Measurements from ENCODE around the gene PDZD2.

DNA sequence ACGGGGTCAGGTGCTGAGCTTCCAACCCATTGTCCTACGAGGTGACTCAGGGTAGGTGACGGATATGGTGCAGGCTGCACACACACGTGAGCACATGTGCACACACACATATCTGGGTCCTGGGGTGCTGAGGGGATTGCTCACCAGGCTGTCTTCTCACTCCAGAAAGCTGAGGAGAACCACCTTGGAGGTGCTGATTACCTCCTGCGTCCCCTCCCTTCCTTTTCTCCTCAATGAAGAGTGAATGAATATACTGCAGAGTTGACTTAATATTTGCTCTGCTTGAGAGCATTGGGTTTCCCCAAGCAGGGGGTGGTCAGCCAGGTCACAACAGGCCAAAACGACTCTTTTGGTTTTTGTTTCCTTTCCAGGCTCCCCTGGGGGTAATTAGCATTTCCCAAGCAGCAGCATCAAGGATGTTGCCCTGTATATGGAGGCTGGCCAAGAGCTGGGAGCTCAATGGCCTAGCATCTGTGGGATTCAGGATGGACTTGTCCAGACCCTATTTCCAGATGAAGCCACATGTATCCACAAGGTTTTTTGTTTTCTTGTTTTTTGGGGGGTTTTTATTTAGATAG is 49.7 kb downstream of the PDZD2 start:
- TF ChIP-seq, protein P1, sequence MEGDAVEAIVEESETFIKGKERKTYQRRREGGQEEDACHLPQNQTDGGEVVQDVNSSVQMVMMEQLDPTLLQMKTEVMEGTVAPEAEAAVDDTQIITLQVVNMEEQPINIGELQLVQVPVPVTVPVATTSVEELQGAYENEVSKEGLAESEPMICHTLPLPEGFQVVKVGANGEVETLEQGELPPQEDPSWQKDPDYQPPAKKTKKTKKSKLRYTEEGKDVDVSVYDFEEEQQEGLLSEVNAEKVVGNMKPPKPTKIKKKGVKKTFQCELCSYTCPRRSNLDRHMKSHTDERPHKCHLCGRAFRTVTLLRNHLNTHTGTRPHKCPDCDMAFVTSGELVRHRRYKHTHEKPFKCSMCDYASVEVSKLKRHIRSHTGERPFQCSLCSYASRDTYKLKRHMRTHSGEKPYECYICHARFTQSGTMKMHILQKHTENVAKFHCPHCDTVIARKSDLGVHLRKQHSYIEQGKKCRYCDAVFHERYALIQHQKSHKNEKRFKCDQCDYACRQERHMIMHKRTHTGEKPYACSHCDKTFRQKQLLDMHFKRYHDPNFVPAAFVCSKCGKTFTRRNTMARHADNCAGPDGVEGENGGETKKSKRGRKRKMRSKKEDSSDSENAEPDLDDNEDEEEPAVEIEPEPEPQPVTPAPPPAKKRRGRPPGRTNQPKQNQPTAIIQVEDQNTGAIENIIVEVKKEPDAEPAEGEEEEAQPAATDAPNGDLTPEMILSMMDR (IDR thresholded peaks at IDR 0.05; ENCODE audit: poor library complexity, severe bottlenecking): no peak
- TF ChIP-seq EZH2 (IDR thresholded peaks at IDR 0.05; ENCODE audit: borderline replicate concordance, insufficient read depth, low read length, poor library complexity, severe bottlenecking) (no peak), TAF1 (IDR thresholded peaks at IDR 0.05; ENCODE audit: low read depth) (no peak), MXI1 (conservative IDR thresholded peaks at IDR 0.05; ENCODE audit: poor library complexity, severe bottlenecking) (no peak), POLR2AphosphoS5 (IDR thresholded peaks at IDR 0.05) (no peak), EP300 (conservative IDR thresholded peaks at IDR 0.05; ENCODE audit: poor library complexity, severe bottlenecking) (no peak)
- TF ChIP-seq, protein P2, sequence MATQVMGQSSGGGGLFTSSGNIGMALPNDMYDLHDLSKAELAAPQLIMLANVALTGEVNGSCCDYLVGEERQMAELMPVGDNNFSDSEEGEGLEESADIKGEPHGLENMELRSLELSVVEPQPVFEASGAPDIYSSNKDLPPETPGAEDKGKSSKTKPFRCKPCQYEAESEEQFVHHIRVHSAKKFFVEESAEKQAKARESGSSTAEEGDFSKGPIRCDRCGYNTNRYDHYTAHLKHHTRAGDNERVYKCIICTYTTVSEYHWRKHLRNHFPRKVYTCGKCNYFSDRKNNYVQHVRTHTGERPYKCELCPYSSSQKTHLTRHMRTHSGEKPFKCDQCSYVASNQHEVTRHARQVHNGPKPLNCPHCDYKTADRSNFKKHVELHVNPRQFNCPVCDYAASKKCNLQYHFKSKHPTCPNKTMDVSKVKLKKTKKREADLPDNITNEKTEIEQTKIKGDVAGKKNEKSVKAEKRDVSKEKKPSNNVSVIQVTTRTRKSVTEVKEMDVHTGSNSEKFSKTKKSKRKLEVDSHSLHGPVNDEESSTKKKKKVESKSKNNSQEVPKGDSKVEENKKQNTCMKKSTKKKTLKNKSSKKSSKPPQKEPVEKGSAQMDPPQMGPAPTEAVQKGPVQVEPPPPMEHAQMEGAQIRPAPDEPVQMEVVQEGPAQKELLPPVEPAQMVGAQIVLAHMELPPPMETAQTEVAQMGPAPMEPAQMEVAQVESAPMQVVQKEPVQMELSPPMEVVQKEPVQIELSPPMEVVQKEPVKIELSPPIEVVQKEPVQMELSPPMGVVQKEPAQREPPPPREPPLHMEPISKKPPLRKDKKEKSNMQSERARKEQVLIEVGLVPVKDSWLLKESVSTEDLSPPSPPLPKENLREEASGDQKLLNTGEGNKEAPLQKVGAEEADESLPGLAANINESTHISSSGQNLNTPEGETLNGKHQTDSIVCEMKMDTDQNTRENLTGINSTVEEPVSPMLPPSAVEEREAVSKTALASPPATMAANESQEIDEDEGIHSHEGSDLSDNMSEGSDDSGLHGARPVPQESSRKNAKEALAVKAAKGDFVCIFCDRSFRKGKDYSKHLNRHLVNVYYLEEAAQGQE (IDR thresholded peaks at IDR 0.05; ENCODE audit: borderline replicate concordance): no peak
